HG02870 (cell line): Measurements from ENCODE around the gene ATP5PB.

ENCODE experiments used
- ATAC-seq: cut with Tn5 transposase; IDR thresholded peaks from one replicate; pipeline ENCODE4 v1.9.1; 2021; ENCODE audit warnings: mild to moderate bottlenecking, moderate library complexity; ENCODE audit not compliant: unreplicated experiment

Gene ATP5PB

GRCh38 chr1:111446546-111446945 is 2.7 kb upstream of the ATP5PB start:
- ATAC-seq, result no peak

- ATAC-seq, result no peak
Observed at GRCh38 chr1:111446967-111447892, 2.0 kb upstream of the ATP5PB start.

GRCh38 chr1:111448482-111448917 is 764 bp upstream of the ATP5PB start:
- peak; percentile 25 for ATAC-seq

- no peak for ATAC-seq
Observed at GRCh38 chr1:111449703-111450017, 396 bp downstream of the ATP5PB start.

- ATAC-seq, result no peak
Observed at GRCh38 chr1:111450185-111450584, 921 bp downstream of the ATP5PB start.

- ATAC-seq, result no peak
Observed at GRCh38 chr1:111452581-111452980, 3.3 kb downstream of the ATP5PB start.

- ATAC-seq, result no peak
Observed at GRCh38 chr1:111453706-111454105, 4.4 kb downstream of the ATP5PB start.

GRCh38 chr1:111454859-111455641 is 5.8 kb downstream of the ATP5PB start:
- no peak for ATAC-seq

GRCh38 chr1:111455642-111456031 is 6.4 kb downstream of the ATP5PB start:
- ATAC-seq, result no peak

GRCh38 chr1:111461765-111462164 is 12.5 kb downstream of the ATP5PB start:
- no peak for ATAC-seq

- no peak for ATAC-seq
Observed at GRCh38 chr1:111462370-111463028, 13.2 kb downstream of the ATP5PB start.

- no peak for ATAC-seq
Observed at GRCh38 chr1:111463029-111463683, 13.9 kb downstream of the ATP5PB start.

GRCh38 chr1:111465754-111466153 is 16.5 kb downstream of the ATP5PB start:
- ATAC-seq, result no peak

- no peak for ATAC-seq
Observed at GRCh38 chr1:111466480-111466879, 17.2 kb downstream of the ATP5PB start.

GRCh38 chr1:111467865-111468716 is 18.8 kb downstream of the ATP5PB start:
- no peak for ATAC-seq

- ATAC-seq, result no peak
Observed at GRCh38 chr1:111468717-111469100, 19.4 kb downstream of the ATP5PB start.

- ATAC-seq, result no peak
Observed at GRCh38 chr1:111469539-111469938, 20.3 kb downstream of the ATP5PB start.

- ATAC-seq, result no peak
Observed at GRCh38 chr1:111470596-111470995, 21.3 kb downstream of the ATP5PB start.

- no peak for ATAC-seq
Observed at GRCh38 chr1:111471012-111471411, 21.7 kb downstream of the ATP5PB start.

GRCh38 chr1:111471538-111471937 is 22.3 kb downstream of the ATP5PB start:
- ATAC-seq, result no peak
